ENCODE measurements around the gene CD164. TPM values are rescaled to one million over a fixed set of nuclear protein-coding genes. Genes with fewer than 3 reads are reported as not detected.
"Not testable (repeated sequence)": the region's sequence is repeated elsewhere in the genome, so short reads cannot be mapped to it uniquely, and the experiment has no call there.

CD164 gene
- total and polyA plus RNA-seq, 4 donors, result 131 to 300 (median 206) TPM

DNA sequence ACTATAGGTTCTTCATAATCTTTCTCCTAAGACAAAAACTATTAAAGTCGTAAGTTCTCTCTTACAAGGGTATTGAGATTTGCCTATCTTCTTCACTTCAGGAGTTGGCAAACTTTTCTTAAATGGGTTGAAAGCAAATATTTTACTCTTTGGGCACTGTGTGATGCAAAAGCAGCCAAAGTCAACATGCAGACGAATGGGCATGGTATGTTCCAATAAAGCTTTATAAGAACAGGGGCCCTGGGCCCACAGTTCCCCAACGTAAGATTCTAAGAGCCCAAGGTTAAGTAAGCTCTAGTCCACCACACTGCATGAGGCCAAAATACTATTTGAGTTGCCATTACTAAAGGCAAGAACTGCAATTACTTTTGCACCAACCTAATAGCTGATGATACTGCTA lies 11.5 kb downstream of the CD164 start:
- no peaks in the 10 kb centered on the region for H3K9me3 ChIP-seq (ENCODE audit: control insufficient read depth in 4 of 4, insufficient read depth in 3 of 4, low read length in 3 of 4)
- TF ChIP-seq, protein P1, sequence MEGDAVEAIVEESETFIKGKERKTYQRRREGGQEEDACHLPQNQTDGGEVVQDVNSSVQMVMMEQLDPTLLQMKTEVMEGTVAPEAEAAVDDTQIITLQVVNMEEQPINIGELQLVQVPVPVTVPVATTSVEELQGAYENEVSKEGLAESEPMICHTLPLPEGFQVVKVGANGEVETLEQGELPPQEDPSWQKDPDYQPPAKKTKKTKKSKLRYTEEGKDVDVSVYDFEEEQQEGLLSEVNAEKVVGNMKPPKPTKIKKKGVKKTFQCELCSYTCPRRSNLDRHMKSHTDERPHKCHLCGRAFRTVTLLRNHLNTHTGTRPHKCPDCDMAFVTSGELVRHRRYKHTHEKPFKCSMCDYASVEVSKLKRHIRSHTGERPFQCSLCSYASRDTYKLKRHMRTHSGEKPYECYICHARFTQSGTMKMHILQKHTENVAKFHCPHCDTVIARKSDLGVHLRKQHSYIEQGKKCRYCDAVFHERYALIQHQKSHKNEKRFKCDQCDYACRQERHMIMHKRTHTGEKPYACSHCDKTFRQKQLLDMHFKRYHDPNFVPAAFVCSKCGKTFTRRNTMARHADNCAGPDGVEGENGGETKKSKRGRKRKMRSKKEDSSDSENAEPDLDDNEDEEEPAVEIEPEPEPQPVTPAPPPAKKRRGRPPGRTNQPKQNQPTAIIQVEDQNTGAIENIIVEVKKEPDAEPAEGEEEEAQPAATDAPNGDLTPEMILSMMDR (IDR thresholded peaks at IDR 0.05; ENCODE audit: control extremely low read depth, extremely low read depth), result no peak
- ATAC-seq (ENCODE audit: insufficient read depth, low FRiP score) (no peak), DNase-seq (no peak)
- peaks cover 0 to 13% (median 0%) of the 10 kb centered on the region in 5 donors for H3K4me1 ChIP-seq (ENCODE audit: control insufficient read depth in 5 of 5, insufficient read depth in 5 of 5, low read length in 5 of 5)
- peaks cover 12 to 32% (median 24%) of the 10 kb centered on the region in 4 donors for H3K36me3 ChIP-seq (ENCODE audit: control insufficient read depth in 4 of 4, insufficient read depth in 4 of 4, low read length in 4 of 4)
- no peak overlapping the region for H3K9ac ChIP-seq (ENCODE audit: insufficient read depth in 1 of 2, low read length in 2 of 2)
- no peak overlapping the region for H3K4me3 ChIP-seq
- no peaks in the 10 kb centered on the region for H3K27me3 ChIP-seq (ENCODE audit: control insufficient read depth in 3 of 3, insufficient read depth in 3 of 3, low read length in 2 of 3)
- WGBS, 2 donors, result 61% methylated on average over 3 of the region's 3 CpGs
- no peak overlapping the region for H3K27ac ChIP-seq (ENCODE audit: low read depth in 1 of 2, low read length in 1 of 2)

DNA sequence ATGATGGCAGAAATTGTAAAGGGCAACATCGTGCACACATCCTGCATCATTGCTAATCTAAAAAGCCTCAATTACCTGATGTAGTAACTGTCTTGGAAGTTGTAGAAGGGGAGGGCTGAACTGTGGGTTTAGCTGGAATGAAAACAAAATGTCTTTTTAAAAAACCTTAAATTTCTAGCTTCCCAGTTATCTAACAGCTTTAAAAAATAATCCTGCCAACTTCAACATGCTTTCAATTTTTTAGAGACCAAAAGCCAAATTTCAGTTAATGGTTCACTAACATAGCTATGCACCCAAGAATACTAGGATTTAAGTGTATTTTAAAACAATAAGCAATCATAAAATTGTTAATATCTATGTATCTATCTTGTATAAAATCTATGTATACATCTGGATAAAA lies 11.9 kb downstream of the CD164 start:
- Histone ChIP-seq H3K36me3 (ENCODE audit: control insufficient read depth in 4 of 4, insufficient read depth in 4 of 4, low read length in 4 of 4) (peaks cover 11 to 30% (median 24%) of the 10 kb centered on the region in 4 donors), H3K4me3 (no peak overlapping the region), H3K9me3 (ENCODE audit: control insufficient read depth in 4 of 4, insufficient read depth in 3 of 4, low read length in 3 of 4) (no peaks in the 10 kb centered on the region), H3K9ac (ENCODE audit: insufficient read depth in 1 of 2, low read length in 2 of 2) (no peak overlapping the region), H3K27me3 (ENCODE audit: control insufficient read depth in 3 of 3, insufficient read depth in 3 of 3, low read length in 2 of 3) (no peaks in the 10 kb centered on the region), H3K4me1 (ENCODE audit: control insufficient read depth in 5 of 5, insufficient read depth in 5 of 5, low read length in 5 of 5) (peaks cover 0 to 13% (median 0%) of the 10 kb centered on the region in 5 donors), H3K27ac (ENCODE audit: low read depth in 1 of 2, low read length in 1 of 2) (no peak overlapping the region)
- WGBS, 2 donors, result 74 to 87% methylated on average over 1 of the region's 1 CpG
- ATAC-seq (ENCODE audit: insufficient read depth, low FRiP score), result no peak
- TF ChIP-seq, protein P1 (IDR thresholded peaks at IDR 0.05; ENCODE audit: control extremely low read depth, extremely low read depth), result no peak
- no peak for DNase-seq

DNA sequence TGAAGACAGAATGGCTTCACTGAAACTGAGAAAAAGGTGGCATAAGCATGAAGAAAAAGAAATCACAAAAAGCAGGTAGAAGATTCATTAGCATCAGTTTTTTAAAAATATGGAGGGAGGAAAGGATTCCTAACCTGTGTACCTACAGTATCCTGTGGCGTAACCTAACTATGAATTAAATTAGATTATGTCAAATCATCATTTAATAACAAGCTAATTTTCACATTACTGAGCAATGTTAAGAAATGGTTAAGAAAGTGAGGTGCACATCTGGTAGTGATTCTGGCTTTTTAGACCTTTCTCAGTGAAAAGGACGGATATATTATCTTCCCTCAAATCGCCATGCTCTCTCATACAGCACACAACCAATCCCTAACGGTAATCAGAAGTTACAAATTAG lies 12.5 kb downstream of the CD164 start:
- ATAC-seq (ENCODE audit: insufficient read depth, low FRiP score) (no peak), DNase-seq (no peak)
- Histone ChIP-seq H3K9me3 (ENCODE audit: control insufficient read depth in 4 of 4, insufficient read depth in 3 of 4, low read length in 3 of 4) (no peaks in the 10 kb centered on the region), H3K36me3 (ENCODE audit: control insufficient read depth in 4 of 4, insufficient read depth in 4 of 4, low read length in 4 of 4) (peaks cover 8 to 30% (median 25%) of the 10 kb centered on the region in 4 donors), H3K4me3 (no peak overlapping the region), H3K27ac (ENCODE audit: low read depth in 1 of 2, low read length in 1 of 2) (no peak overlapping the region), H3K9ac (ENCODE audit: insufficient read depth in 1 of 2, low read length in 2 of 2) (no peak overlapping the region), H3K27me3 (ENCODE audit: control insufficient read depth in 3 of 3, insufficient read depth in 3 of 3, low read length in 2 of 3) (no peaks in the 10 kb centered on the region), H3K4me1 (ENCODE audit: control insufficient read depth in 5 of 5, insufficient read depth in 5 of 5, low read length in 5 of 5) (peaks cover 0 to 13% (median 0%) of the 10 kb centered on the region in 5 donors)
- TF ChIP-seq, protein P1 (IDR thresholded peaks at IDR 0.05; ENCODE audit: control extremely low read depth, extremely low read depth), result no peak
- 92% methylated on average over 4 of the region's 4 CpGs for WGBS, 2 donors

GRCh38 chr6:109364382-109365078 lies 17.7 kb downstream of the CD164 start:
- ATAC-seq (ENCODE audit: insufficient read depth, low FRiP score); H3K27me3 ChIP-seq (ENCODE audit: control insufficient read depth in 3 of 3, insufficient read depth in 3 of 3, low read length in 2 of 3); H3K27ac ChIP-seq (ENCODE audit: low read depth in 1 of 2, low read length in 1 of 2); H3K4me1 ChIP-seq (ENCODE audit: control insufficient read depth in 5 of 5, insufficient read depth in 5 of 5, low read length in 5 of 5); DNase-seq; H3K9ac ChIP-seq (ENCODE audit: insufficient read depth in 1 of 2, low read length in 2 of 2); H3K4me3 ChIP-seq; H3K9me3 ChIP-seq (ENCODE audit: control insufficient read depth in 4 of 4, insufficient read depth in 3 of 4, low read length in 3 of 4): not testable (repeated sequence)
- H3K36me3 ChIP-seq (ENCODE audit: control insufficient read depth in 4 of 4, insufficient read depth in 4 of 4, low read length in 4 of 4), result peaks cover 16 to 43% (median 21%) of the 10 kb centered on the region in 4 donors
- WGBS, 2 donors, result 85 to 87% methylated on average over 5 of the region's 5 CpGs

Measured in lung (tissue), 12 donors.